ENCODE data around the gene MAD2L1BP.

DNA sequence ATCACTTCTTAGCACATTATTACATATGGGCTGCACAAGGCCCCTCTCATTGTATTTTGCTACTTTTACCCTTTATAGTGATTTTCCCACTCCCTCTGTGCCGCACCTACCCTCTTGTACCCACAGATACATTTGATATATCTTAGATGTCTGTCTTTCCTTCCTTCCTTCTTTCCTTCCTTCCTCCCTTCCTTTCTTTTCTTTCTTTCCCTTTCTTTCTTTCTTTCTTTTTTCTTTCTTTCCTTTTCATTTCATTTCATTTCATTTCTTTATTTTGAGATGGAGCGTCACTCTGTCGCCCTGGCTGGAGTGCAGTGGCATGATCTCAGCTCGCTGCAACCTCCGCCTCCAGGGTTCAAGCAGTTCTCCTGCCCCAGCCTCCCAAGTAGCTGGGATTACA is 47.4 kb upstream of the MAD2L1BP start:
- TF ChIP-seq, protein P1, sequence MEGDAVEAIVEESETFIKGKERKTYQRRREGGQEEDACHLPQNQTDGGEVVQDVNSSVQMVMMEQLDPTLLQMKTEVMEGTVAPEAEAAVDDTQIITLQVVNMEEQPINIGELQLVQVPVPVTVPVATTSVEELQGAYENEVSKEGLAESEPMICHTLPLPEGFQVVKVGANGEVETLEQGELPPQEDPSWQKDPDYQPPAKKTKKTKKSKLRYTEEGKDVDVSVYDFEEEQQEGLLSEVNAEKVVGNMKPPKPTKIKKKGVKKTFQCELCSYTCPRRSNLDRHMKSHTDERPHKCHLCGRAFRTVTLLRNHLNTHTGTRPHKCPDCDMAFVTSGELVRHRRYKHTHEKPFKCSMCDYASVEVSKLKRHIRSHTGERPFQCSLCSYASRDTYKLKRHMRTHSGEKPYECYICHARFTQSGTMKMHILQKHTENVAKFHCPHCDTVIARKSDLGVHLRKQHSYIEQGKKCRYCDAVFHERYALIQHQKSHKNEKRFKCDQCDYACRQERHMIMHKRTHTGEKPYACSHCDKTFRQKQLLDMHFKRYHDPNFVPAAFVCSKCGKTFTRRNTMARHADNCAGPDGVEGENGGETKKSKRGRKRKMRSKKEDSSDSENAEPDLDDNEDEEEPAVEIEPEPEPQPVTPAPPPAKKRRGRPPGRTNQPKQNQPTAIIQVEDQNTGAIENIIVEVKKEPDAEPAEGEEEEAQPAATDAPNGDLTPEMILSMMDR (IDR thresholded peaks at IDR 0.05), result no peak
- TF ChIP-seq POLR2A (IDR thresholded peaks at IDR 0.05), result no peak

Data from upper lobe of left lung (tissue), 4 donors.